Gastrocnemius medialis (tissue), 4 donors: ENCODE measurements around the gene CD48.

ENCODE experiments used
- CTCF ChIP-seq, 5 experiments: fragments of 450-650 bp in 3 of 5; fragments of 200-600 bp in 2 of 5; sonication (generic) in 2 of 5; IDR thresholded peaks in 4 of 5; conservative IDR thresholded peaks in 1 of 5; 1 replicate in 4 of 5; 2 replicates in 1 of 5; pipeline ENCODE4 v1.5.1; 2016 to 2019; ENCODE audit warnings: antibody characterized with exemption in 5 of 5, mild to moderate bottlenecking in 3 of 5, moderate library complexity in 3 of 5
- POLR2A ChIP-seq, 2 donors: fragments of 450-650 bp; IDR thresholded peaks; one replicate each; pipeline ENCODE4 v1.6.1; 2017; ENCODE audit warnings: antibody characterized with exemption in 2 of 2, mild to moderate bottlenecking in 2 of 2, moderate library complexity in 2 of 2

- no peak for TF ChIP-seq CTCF (IDR thresholded peaks at IDR 0.05 in 4 of 5, conservative IDR thresholded peaks at IDR 0.05 in 1 of 5)
- no peak for TF ChIP-seq POLR2A (IDR thresholded peaks at IDR 0.05)
Measured at GRCh38 chr1:160745551-160745950, 33.9 kb upstream of the CD48 start.
